Superior temporal gyrus (tissue), 1 donor: Measurements from ENCODE around the gene U2AF1L4.

Experiments used
- DNase-seq: peaks from one replicate; pipeline ENCODE4 v3.0.0-alpha.2; 2016; ENCODE audit errors: extremely low spot score

U2AF1L4 gene

DNA sequence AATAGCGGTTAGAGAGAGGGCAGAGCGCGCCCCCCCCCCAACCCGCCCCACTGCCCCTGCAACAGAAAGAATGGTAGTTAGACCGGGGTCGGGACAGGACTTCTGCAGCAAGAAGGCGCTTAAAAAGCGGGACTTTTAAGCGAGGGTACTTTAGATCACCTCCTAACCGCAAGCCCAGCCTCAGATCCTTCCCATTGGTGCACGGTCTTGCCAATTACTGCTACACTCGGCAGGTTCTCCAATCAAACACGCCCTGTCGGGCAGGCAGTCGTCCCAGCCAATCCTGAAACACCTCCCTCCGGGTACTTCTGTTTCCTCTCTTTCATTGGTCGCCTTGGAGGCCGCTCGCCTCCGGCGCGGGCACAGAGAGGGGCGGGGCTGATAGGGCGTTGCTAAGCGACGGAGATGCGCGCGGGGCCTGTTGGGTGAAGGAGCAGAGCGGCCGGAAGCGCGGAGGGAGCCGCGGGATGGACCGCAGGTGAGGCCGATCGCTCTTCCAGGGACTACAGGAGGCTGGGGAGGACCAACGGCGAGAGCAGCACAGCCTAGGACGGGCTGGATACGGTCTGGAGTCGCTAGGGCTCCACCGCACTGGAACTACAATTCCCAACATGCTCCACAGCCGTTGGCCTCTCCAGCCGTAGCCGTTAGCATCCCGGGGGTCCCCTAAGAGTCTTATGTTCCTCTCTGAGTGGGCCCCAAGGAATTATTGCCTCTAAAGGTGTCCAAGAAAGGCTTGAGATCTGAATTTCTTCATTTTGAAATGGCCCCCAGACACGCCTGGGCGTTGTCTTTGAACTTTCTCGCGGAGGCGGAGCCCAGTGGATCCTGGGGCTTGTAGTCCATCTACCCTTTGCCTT, 12.8 kb upstream of the U2AF1L4 start, which contains the start of gene PROSER3:
Gene PROSER3, plus strand, starts transcription at position 428 of the 860 bp plus-strand sequence. Its CDS starts 40 bp downstream, at position 468.
- peak; percentile 100 for DNase-seq

- peak; percentile 18 for DNase-seq
Measured at GRCh38 chr19:35757231-35757748, 12.1 kb upstream of the U2AF1L4 start.

- no peak for DNase-seq
Measured at GRCh38 chr19:35756377-35757230, 11.4 kb upstream of the U2AF1L4 start, which contains the start of gene HSPB6. TSS of gene HSPB6 (minus strand) at chr19:35757029. CDS start at chr19:35757008, 21 bp downstream.

DNA sequence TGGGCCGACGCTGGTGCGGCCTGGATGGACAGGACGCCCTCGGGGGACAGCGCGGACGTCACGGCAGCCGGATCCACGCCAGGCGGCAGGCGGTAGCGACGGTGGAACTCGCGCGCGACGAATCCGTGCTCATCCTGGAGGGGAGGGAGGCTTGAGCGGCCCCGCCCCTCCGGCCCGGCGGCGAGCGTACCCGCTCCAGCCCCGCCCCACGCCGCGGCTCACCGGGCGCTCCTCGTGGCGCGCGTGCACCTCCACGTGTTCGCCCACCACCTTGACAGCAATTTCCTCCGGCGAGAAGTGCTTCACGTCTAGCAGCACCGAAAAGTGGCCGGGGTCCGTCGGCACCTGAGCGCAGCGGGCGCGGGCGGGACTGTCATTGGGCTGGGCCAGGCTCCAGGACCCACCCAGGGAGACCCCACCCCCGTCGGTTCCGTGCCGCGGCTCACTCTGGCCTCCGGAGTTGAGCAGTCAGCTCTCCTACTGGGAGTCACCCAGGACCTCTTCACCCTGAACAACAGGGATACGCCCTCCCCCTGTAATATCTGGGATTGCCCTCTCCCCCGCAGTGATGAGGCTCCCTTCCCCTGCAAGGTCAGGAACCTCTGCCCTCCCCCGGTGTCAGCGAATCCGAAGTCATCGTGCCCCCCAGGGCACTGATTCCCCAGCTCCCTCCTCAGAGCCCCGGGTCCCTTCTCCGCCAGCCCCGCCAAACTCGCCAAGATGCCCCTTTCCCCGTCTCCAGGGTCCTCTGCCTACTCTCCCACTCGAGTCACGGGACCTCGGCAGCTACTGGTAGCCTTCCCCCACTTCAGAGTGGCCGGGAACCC, 10.5 kb upstream of the U2AF1L4 start:
- peak; percentile 5 for DNase-seq

- DNase-seq: no peak
Measured at GRCh38 chr19:35755131-35755549, 9.9 kb upstream of the U2AF1L4 start.

DNA sequence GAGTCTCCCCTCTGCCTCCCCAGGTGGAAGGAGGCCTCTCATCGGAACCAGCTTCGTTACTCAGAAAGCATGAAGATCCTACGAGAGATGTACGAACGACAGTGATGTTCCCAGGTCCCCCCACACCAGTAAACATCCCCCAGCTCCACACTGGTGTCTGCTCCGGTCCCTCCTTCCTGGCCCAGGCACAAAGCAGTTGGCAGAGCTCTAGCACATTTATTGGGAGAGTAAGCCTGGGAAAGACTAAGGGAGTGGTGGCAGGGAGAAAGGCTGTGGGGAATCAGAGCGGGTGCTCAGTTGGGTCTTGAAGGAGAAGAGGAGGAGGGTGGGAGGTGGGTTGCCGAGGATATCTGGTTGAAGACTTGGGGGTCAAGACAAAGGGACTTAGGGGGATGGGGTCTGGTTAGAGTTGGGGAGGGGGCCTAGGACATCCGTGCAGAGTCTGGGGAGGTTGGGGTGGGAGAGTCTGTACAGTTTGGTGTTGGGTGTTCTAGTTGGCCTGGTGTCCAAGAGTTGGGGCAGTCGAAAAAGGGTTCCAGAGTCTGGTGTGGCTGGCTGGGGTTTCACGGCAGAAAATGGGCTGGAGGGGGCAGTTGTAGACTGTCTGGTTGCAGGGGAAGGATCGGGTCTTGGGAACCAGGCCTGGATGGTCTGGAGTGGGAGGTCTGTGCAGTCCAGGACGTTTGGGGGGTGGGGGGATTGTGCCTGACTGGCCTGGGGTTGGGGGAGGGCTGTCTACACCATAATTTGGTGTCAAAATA, 9.3 kb upstream of the U2AF1L4 start:
- DNase-seq: no peak

GRCh38 chr19:35753634-35754369, 8.6 kb upstream of the U2AF1L4 start:
- DNase-seq: no peak

DNA sequence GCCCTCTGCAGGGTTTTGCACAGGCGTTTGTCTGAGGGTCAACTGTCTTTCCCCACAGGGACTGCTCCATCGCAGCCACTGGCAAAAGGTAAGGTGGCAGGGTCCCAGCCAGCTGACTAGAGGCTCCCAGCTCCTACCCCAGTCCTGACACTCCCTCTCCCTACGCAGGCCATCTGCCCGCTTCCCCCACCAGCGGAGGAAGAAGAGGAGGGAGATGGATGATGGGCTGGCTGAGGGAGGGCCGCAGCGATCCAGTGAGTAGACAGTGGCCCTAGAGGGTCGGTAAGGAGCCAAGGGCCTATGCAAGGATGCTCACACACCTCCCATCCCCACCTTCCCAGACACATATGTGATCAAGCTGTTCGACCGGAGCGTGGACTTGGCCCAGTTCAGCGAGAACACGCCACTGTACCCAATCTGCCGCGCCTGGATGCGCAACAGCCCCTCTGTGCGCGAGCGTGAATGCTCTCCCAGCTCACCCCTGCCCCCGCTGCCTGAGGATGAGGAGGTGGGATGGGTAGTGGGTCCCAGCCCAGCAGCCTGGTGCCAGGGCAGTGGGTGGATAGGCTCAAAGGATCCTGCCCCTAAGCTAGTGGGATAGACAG, 7.6 kb upstream of the U2AF1L4 start:
- DNase-seq: no peak

DNA sequence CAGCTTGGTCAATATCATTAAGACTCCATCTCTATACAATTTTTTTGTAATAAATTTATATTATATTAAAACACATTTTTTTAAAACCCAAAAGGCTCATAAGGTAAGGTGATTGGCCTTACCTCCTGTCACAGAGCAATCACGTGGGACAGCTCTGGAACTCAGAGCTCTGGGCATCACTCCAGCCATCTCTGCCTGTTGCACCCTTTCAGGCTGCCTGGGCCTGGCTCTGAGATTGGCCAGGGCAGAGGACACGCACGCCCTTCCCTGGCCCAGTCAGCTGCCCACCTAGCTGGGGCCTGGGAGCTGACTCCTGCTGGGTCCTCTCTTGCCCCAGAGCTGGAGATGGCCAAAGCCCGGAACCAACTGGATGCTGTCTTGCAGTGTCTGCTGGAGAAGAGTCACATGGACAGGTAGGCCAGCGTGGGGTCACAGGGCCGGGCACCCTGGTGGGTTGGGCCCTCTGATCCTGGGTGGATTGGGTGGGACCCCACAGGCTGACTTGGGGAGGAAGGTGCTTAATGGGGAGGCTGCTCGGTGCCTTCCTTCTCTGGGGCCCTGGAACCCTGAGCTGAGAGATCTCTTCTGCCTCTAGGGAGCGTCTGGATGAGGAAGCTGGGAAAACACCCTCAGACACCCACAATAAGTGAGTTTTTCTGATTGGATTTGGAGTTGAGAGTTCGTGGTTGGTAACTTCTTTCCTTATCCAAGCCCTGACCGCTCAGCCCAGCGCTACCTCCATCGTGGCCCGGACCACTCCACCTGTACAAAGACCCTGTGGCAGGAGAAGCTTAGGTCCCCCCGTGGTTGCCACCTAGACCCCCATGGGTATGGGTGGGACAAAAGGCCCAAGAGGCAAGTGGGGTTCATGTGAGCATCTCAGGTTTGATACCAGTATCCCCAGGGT, 6.9 kb upstream of the U2AF1L4 start:
- no peak for DNase-seq

- DNase-seq: no peak
Measured at GRCh38 chr19:35750167-35750566, 4.9 kb upstream of the U2AF1L4 start.

DNA sequence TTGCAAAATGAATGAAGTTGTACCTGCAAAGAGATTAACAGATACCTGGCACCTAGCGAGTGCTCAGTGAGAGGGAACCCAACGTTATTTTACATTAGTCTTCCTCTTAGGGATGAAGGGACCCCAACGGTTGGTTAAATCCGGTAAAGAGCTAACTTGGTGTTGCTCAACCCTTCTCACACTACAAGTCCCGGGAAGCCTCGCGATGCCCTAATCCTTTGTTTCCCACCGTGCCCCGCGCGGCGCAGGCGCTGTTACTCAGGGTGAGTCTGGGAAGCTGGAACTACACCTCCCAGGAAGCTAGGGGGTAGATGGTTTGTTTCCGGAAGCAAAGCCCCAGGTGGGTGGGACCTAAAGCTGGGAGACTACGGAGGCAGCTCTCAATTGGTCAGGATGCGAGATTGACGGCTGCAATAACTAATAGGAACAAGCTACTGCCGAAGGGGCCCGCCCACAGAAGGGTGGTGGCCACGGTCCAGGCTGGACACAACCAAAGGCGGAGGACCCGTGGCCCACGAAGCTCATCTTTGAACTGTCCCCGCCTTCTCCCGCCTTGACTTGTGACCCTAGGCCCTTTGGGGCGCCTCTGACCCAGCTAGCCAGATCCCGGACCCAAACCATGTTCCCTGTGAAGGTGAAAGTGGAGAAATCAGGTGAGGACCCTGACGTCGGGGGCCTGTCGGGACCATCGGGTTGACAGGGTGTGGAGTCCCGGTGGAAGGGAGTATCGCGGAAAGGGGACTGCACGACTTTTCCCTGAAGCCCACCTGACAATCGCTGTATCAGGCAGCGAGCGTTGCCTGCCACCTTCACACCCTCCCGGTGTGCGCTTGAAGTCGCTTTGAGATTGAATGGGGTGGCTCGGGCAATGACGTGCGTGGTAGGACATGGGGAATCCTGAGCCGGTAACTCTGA, 3.1 kb upstream of the U2AF1L4 start, which contains the start of gene LIN37:
Gene LIN37, plus strand, starts transcription at position 471 of the 915 bp plus-strand sequence. Its CDS starts 149 bp downstream, at position 620.
- DNase-seq: peak; percentile 100

- no peak for DNase-seq
Measured at GRCh38 chr19:35746531-35746930, 1.3 kb upstream of the U2AF1L4 start.

GRCh38 chr19:35746087-35746462, 857 bp upstream of the U2AF1L4 start:
- no peak for DNase-seq

- DNase-seq: peak; percentile 98
Measured at GRCh38 chr19:35744430-35745327, 539 bp downstream of the U2AF1L4 start.

DNA sequence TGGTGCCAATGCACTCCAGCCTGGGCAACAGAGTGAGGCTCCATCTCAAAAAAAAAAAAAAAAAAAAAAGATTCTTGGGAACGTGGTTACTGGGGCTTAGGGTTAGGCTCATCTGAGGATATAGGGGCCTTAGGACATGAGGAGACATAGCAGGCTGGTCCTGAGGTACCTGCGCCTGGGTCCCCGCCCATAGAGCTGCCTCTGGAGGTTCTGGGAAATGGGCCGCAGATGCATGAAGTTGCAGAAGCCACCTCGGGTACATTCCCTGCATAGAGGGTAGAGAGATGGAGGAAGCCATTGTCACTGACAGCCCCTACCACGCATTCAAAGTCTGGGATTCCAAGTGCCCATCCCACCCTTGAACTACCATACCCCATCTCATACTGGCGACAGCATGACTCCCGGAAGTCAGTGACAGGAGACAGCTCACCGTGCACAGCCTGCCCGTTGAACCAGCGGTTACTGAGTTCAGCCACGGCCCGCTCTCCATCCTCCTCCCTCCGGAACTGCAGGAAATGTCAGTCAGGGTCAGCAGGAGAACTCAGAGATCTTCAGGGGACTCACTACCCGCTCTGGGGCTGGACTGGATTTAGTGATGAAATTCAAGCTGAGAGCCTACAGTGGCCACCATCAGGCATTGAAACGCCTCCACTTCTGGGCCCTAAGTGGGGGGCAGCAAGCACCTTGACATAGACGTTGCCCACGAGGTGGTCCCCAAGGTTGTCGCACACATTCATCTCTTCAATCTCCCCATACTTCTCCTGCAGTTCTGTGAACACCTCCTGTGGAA, 1.4 kb downstream of the U2AF1L4 start:
- DNase-seq: no peak
